ENCODE measurements around the gene EML4. TPM values are rescaled to one million over a fixed set of nuclear protein-coding genes. Genes with fewer than 3 reads are reported as not detected.
"Not testable (repeated sequence)": the region's sequence is repeated elsewhere in the genome, so short reads cannot be mapped to it uniquely, and the experiment has no call there.

Gene EML4
- total RNA-seq, 1 experiment from 2014 or later, result 38.3 TPM

- Histone ChIP-seq H3K79me2 (ENCODE audit: low read length) (no peaks in the 10 kb centered on the region), H4K20me1 (ENCODE audit: low read length) (no peaks in the 10 kb centered on the region), H3K36me3 (ENCODE audit: low read depth, low read length) (no peaks in the 10 kb centered on the region), H3K4me2 (ENCODE audit: low read length) (no peak overlapping the region), H3K9me2 (replicated peaks; ENCODE audit: low read length) (no peaks in the 10 kb centered on the region), H3K4me3 (ENCODE audit: low read length) (no peak overlapping the region), H3K9me3 (ENCODE audit: low read length) (no peaks in the 10 kb centered on the region), H3K9ac (ENCODE audit: low read length) (no peak overlapping the region), H3K4me1 (ENCODE audit: insufficient read depth, low read length) (no peaks in the 10 kb centered on the region), H2AFZ (ENCODE audit: low read length) (no peak overlapping the region), H3K27ac (ENCODE audit: low read length) (no peak overlapping the region), H3F3A (ENCODE audit: low read length, unreplicated experiment) (no peaks in the 10 kb centered on the region), H3K27me3 (ENCODE audit: low read length) (no peaks in the 10 kb centered on the region)
- BruUV-seq (replicated peaks), result no TSS peak
- DNase-seq (no peak), ATAC-seq (no peak)
- TF ChIP-seq EZH2phosphoT487 (IDR thresholded peaks at IDR 0.05; ENCODE audit: borderline replicate concordance, low read length), result no peak
- TF ChIP-seq, protein P1, sequence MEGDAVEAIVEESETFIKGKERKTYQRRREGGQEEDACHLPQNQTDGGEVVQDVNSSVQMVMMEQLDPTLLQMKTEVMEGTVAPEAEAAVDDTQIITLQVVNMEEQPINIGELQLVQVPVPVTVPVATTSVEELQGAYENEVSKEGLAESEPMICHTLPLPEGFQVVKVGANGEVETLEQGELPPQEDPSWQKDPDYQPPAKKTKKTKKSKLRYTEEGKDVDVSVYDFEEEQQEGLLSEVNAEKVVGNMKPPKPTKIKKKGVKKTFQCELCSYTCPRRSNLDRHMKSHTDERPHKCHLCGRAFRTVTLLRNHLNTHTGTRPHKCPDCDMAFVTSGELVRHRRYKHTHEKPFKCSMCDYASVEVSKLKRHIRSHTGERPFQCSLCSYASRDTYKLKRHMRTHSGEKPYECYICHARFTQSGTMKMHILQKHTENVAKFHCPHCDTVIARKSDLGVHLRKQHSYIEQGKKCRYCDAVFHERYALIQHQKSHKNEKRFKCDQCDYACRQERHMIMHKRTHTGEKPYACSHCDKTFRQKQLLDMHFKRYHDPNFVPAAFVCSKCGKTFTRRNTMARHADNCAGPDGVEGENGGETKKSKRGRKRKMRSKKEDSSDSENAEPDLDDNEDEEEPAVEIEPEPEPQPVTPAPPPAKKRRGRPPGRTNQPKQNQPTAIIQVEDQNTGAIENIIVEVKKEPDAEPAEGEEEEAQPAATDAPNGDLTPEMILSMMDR (conservative IDR thresholded peaks at IDR 0.05; ENCODE audit: low read depth, low read length), result no peak
- TF ChIP-seq EZH2 (IDR thresholded peaks at IDR 0.05; ENCODE audit: low read length, unreplicated experiment), result no peak
- ChIA-PET POLR2A (ENCODE audit: unreplicated experiment) (interaction anchor here (0.6 kb wide), 1 partner anchor 25 kb away, joined by 5 read pairs; no protein-coding TSS in a partner anchor), CTCF (no interaction called here)
- intact Hi-C loops (cut with micrococcal nuclease), result no loop called here
These were observed 45.0 kb upstream of the EML4 start for GRCh38 chr2:42124011-42124785.

DNA sequence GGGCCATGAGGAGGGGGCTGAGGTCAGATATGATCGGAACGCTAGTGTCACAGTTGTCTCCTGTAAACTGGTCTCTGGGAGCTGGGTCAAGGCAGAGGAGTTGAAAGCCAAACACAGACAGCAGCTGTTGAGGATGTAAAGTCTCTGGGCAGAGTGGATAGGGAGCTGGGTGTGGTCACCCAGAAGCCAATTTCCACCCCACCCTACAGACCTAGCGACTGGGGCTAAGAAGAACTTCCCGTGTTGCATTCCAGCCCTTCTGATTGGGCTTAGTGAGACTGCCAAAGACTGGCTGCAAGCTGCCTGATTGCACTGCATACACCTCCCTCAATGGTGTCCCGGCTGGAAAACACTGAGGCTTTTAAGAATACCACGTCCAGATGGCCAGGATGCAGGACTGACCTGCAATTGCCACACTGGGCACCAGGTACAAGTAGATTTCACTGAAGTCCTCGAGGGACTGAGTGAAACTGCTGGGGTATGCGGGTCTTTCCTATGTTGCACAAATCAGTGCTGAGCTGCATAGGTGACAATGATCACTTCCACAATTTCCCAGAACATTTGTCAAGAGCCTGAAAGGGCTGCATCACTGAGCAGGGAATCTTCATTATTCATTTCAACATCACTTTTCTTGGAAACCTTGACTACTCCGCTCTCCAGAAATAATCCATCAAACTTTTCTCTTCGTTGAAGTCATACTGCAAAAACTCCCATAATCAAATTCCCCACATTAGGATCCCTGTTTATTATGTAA is 43.1 kb upstream of the EML4 start:
- Histone ChIP-seq H3K9me3 (ENCODE audit: low read length) (no peaks in the 10 kb centered on the region), H4K20me1 (ENCODE audit: low read length) (no peaks in the 10 kb centered on the region), H3K4me1 (ENCODE audit: insufficient read depth, low read length) (no peaks in the 10 kb centered on the region), H3K27ac (ENCODE audit: low read length) (no peak overlapping the region), H3K79me2 (ENCODE audit: low read length) (no peaks in the 10 kb centered on the region), H3F3A (ENCODE audit: low read length, unreplicated experiment) (no peaks in the 10 kb centered on the region), H2AFZ (ENCODE audit: low read length) (no peak overlapping the region), H3K36me3 (ENCODE audit: low read depth, low read length) (no peaks in the 10 kb centered on the region), H3K4me3 (ENCODE audit: low read length) (no peak overlapping the region), H3K9me2 (replicated peaks; ENCODE audit: low read length) (no peaks in the 10 kb centered on the region), H3K9ac (ENCODE audit: low read length) (no peak overlapping the region), H3K27me3 (ENCODE audit: low read length) (no peaks in the 10 kb centered on the region), H3K4me2 (ENCODE audit: low read length) (no peak overlapping the region)
- intact Hi-C loops (cut with micrococcal nuclease), result no loop called here
- BruUV-seq (replicated peaks), result no TSS peak
- POLR2A ChIA-PET (ENCODE audit: unreplicated experiment), result no interaction called here
- TF ChIP-seq, protein P1 (conservative IDR thresholded peaks at IDR 0.05; ENCODE audit: low read depth, low read length), result no peak
- DNase-seq (no peak), ATAC-seq (no peak)
- CTCF ChIA-PET, result no interaction called here

GRCh38 chr2:42126873-42127272 is 42.3 kb upstream of the EML4 start:
- CTCF ChIA-PET; POLR2A ChIA-PET (ENCODE audit: unreplicated experiment); BruUV-seq (replicated peaks); H3K4me1 ChIP-seq (ENCODE audit: insufficient read depth, low read length); H3K4me3 ChIP-seq (ENCODE audit: low read length); H3K27ac ChIP-seq (ENCODE audit: low read length); H3K9me2 ChIP-seq (replicated peaks; ENCODE audit: low read length); DNase-seq; H2AFZ ChIP-seq (ENCODE audit: low read length); H3K4me2 ChIP-seq (ENCODE audit: low read length); H3F3A ChIP-seq (ENCODE audit: low read length, unreplicated experiment); ATAC-seq; H3K9ac ChIP-seq (ENCODE audit: low read length); H3K36me3 ChIP-seq (ENCODE audit: low read depth, low read length); H3K79me2 ChIP-seq (ENCODE audit: low read length); H3K9me3 ChIP-seq (ENCODE audit: low read length); H3K27me3 ChIP-seq (ENCODE audit: low read length); H4K20me1 ChIP-seq (ENCODE audit: low read length); intact Hi-C loops (cut with micrococcal nuclease): not testable (repeated sequence)
